RPMI7951 (cell line): ENCODE data around the gene MTSS2. TPM values are rescaled to one million over a fixed set of nuclear protein-coding genes. Genes with fewer than 3 reads are reported as not detected.

Experiments used
- DNase-seq: peaks from one replicate; pipeline ENCODE4 v3.0.0-alpha.2; 2012; ENCODE audit warnings: low read depth
- total RNA-seq: library from RNA; depleted of rRNA; stranded (reverse); fragments of >200 nt; shearing (Covaris generic); gene quantifications from 2 replicates; pipeline ENCODE4 v1.2.3, GENCODE V29; 2014

The MTSS2 gene
- total RNA-seq, 1 experiment from 2014 or later: 22.1 TPM

GRCh38 chr16:70686376-70687101, 686 bp upstream of the MTSS2 start:
- no peak for DNase-seq

GRCh38 chr16:70685061-70685937, 554 bp downstream of the MTSS2 start:
- DNase-seq: no peak

- no peak for DNase-seq
Observed at GRCh38 chr16:70684146-70685060, 1.4 kb downstream of the MTSS2 start.

- no peak for DNase-seq
Observed at GRCh38 chr16:70683146-70683944, 2.5 kb downstream of the MTSS2 start.

- no peak for DNase-seq
Observed at GRCh38 chr16:70682239-70683145, 3.4 kb downstream of the MTSS2 start.

- DNase-seq: no peak
Observed at GRCh38 chr16:70681382-70682238, 4.2 kb downstream of the MTSS2 start.

GRCh38 chr16:70680495-70681381, 5.1 kb downstream of the MTSS2 start:
- DNase-seq: no peak

- no peak for DNase-seq
Observed at GRCh38 chr16:70679671-70680494, 6.0 kb downstream of the MTSS2 start.

- no peak for DNase-seq
Observed at GRCh38 chr16:70678898-70679670, 6.8 kb downstream of the MTSS2 start.

- no peak for DNase-seq
Observed at GRCh38 chr16:70678121-70678897, 7.5 kb downstream of the MTSS2 start.

GRCh38 chr16:70677499-70678120, 8.2 kb downstream of the MTSS2 start:
- no peak for DNase-seq

- DNase-seq: no peak
Observed at GRCh38 chr16:70676675-70677498, 9.0 kb downstream of the MTSS2 start.

GRCh38 chr16:70675851-70676513, 9.9 kb downstream of the MTSS2 start:
- no peak for DNase-seq
